NCI-H748 treated with DMSO at 0.1 percent for 48 hours (cell line): ENCODE data around the gene MDP1.
A peak's percentile ranks its signal among the peaks of the same experiment; 100 is the strongest.

ENCODE experiments used
- DNase-seq: peaks from one replicate; lab custom pipeline; 2025; lab: John Stamatoyannopoulos, UW

Gene MDP1

DNA sequence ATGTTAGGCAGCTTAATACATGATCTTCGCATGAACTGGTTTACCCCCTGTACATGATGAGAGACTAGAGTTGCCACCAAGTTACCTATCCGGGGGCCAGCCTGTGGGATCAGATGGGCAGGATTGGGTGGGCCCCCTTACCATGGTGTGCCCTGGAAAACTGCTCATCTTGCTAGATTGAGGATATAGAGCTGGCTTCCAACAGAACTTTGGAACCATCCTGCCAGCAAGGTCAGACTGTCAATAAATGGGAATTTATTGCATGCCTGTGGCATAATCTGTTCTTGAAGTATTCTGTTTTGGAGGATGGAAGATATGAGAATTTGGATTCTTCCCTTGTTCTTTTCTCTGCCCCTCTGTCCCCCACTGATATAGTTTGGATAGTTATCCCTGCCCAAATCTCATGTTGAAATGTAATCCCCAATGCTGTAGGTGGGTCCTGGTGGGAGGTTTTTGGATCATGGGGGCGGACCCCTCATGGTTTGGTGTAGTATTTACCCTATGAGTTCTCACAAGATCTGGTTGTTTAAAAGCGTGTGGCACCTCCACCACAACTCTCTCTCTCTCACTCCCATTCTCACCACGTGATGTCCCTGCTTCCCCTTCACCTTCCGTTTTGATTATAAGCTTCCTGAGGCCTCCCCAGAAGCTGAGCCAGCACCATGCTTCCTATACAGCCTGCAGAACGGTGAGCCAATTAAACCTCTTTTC lies 16.9 kb downstream of the MDP1 start:
- DNase-seq, result no peak

DNA sequence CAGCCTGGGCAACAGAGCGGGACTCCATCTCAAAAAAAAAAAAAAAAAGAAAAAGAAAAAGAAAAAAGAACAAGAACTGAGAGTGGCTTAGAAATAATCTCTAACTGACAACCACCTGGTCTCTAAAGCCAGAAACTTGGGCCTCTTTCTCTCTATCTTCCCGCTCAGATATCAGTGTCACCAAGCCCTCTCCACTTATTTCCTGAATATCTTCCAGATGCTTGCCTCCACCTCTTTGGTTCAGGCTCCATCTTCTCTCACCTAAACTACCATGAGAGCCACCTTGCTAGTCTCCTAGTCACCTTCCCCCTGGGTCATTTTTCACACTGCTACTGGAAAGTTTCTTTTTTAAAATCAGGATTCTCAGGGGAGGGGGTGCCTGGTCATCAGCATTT lies 18.8 kb downstream of the MDP1 start:
- DNase-seq, result no peak

DNA sequence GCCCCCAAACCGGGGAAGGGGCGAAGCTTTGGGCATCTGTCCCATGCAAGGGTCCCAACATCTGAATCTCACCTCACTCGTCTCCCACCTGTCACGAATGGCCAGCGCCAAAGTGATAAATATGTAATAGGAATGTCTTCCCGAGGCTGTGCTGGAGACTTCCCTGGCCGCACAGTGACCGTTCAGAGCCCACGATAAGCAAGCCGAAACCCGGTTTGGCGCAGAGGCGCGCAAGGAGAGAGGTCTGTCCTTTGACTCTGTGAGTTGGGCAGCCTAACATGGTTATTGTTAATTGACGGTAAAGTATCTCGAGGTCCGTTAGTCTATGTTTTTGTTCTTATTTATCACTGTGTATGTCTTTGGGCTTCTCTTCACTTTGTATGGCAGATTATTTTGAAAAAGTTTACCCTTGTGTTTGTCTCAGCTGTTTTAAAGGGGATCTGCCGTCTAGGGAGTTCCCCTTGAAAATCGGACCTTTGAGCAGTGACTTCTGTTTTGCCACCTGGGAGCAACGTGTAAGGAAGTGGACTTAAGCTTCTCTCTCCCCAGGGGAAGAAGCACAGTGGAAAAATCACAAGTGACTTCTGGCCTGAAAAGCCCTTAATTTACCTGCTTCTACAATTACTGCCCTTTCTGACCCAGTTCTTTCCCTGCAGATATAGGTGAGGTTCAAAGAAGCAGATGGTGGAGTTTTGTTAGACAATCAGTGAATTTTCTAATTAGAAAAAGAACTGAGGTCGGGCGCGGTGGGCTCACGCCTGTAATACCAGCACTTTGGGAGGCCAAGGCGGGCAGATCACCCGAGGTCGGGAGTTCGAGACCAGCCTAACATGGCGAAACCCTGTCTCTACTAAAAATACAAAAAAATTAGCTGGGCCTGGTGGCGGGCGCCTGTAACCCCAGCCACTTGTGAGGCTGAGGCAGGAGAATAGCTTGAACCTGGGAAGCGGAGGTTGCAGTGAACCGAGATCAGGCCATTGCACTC lies 19.5 kb downstream of the MDP1 start:
- no peak for DNase-seq

DNA sequence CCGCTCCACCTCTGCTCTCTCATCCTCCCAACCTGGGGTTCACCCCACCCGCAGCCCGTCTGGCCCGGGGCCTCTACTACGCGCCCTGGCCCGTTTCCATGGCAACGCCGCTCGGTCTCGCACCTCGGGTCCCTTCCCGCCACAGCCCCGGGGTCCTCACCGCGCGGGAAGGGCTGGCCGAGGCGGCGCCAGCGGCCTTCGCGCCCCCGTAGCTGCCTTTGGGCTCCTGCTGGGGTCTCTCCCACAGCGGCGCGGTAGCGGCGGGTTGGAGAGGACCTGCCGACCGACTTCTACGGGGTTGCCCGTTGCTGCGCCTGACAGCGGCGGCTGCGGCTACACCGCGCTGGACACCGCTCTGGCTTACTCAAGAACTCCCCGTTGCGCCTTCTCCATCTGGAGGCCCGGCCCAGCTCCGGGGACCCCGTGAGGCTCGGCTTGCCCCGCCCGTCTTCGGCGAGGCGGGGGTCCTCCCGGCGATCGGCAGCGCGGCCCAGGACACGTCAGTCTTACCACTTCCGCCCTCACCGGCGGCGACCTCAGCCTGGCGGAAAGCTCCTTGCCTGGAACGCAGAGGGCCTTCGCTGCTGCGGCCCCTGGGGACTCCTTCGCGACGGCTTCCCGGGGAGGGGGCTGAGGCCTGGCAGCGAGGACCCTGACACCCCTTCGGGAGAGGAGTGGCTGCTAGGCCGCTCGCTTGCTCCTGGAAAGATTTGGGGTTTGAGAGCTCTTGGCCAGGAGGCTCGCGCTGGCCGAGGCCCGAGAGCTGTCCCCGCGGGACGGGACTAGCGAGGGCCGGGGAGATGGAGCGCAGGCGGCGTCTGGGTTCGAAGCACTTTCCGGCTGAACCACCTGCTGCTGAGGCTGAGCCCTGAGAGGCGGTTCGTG lies 20.4 kb downstream of the MDP1 start, which contains the start of gene TM9SF1:
Gene TM9SF1, minus strand, starts transcription at position 256 of the 885 bp plus-strand sequence. CDS start 422 bp downstream, outside the sequence.
- DNase-seq, result peak; percentile 25

DNA sequence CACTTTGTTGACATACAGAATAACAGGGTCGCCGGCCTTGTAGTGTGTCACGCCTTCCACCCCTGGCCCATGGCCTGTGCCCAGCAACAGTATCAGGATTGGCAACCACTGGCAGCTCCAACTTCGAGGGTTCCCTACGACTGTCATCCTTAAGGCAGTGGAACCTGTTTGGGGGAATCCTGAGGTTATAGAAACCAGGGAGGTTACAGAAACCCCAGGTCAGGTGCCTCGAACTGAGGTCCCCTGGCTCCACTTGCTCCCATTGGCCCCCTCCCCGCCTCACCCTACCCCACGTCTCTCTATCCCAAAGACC lies 21.0 kb downstream of the MDP1 start:
- DNase-seq, result no peak

DNA sequence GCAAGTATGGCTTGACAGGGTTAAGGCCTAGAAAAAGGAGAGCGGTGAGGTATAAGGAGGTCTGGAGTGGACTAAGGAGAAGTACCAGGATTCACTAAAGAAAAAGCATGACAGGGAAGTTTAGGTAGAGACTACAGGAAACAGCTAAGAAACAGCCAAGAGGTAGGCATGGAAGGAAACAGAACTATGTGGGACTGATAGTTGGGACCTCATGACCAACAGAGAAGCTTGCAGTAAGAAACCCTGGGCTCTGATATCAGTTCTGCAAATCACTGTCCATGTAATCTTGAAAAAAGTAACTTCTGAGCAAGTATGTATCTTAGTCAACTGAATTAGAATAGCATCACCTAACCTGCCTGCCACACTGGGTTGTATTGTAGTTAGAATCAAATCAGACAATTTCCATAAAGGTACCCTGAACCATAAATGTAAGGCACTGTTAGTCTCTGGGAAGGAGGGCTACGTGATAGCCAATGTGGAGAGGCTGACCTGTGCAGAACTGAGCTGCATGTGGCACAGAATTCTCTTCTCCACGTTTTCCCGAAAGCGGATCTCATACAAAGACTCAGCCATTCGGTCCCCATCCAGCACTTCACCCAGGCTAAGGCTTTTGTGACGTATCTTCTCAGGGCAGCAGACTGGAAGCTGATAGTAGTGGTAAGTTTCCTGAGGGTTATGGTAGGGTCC lies 21.5 kb downstream of the MDP1 start:
- DNase-seq, result no peak

DNA sequence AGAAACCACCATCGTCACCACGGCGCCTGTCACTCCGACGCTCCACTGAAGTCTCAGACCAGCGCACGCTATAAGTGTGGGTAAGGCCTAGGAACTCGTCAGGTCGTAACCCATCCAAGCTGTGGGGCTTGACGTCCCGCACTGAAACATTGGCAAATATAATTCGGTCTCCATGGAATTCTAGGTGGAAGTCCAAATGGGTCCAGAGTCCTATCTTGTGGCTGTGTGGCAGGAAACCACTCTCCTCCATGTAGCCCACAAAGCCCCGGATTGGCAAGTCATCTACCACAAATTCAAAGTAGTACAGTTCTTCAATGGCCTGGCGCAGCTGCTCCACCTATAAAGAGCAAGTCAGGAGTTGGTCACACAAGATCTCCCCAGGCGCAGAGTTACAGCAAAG lies 22.9 kb downstream of the MDP1 start:
- no peak for DNase-seq

DNA sequence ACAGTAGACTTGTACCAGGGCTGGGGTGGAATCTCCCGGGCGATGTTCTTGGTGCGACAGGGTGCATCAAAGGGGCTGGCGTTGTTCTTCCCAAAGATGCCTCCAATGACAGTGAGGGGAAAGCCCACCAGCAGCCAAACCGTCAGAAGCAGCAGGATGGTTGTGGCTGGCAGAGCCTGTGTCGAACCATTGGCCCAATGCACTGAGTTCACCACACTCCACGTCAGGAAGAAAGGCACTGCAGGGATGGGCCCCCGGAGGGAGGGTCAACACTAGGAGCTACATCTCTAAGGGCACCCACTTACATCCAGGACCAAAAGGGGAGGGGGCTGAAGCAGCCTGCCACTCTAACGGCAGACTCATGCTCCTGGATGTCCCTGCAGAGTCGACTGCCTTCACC lies 25.4 kb downstream of the MDP1 start:
- DNase-seq, result no peak

DNA sequence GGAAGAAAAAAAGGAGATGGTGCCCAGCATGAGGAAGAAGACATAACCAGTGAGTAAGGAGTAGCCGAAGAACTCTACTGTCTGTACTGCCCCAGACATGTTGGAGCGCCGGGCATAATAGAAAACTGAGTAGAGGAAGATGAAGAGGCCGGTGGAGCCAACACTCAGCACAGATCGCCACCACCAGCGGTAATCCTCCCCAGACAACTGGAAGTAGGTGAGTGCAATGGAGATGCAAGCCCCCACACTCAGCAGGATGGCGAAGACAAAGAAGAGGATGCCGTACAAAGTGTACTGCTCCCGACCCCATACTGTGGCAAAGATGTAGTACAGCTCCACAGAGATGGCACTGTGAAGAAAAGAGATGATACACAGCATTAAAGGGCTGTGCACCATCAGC lies 26.4 kb downstream of the MDP1 start:
- no peak for DNase-seq

DNA sequence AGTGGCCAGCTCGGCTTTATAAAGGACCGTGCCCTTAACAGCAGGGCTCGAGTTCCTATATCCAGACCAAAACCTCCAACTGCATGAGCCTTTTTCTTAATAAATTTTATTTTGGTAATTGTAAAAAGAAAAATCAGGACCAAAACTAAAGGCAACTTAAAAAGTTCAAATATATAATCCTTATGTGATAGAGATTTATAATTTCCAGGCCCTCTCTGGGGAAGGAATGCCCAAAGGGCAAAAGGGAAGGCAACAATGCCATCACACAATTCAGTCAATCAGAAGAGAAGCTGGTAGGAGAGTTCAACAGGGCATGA lies 26.8 kb downstream of the MDP1 start:
- DNase-seq, result no peak

DNA sequence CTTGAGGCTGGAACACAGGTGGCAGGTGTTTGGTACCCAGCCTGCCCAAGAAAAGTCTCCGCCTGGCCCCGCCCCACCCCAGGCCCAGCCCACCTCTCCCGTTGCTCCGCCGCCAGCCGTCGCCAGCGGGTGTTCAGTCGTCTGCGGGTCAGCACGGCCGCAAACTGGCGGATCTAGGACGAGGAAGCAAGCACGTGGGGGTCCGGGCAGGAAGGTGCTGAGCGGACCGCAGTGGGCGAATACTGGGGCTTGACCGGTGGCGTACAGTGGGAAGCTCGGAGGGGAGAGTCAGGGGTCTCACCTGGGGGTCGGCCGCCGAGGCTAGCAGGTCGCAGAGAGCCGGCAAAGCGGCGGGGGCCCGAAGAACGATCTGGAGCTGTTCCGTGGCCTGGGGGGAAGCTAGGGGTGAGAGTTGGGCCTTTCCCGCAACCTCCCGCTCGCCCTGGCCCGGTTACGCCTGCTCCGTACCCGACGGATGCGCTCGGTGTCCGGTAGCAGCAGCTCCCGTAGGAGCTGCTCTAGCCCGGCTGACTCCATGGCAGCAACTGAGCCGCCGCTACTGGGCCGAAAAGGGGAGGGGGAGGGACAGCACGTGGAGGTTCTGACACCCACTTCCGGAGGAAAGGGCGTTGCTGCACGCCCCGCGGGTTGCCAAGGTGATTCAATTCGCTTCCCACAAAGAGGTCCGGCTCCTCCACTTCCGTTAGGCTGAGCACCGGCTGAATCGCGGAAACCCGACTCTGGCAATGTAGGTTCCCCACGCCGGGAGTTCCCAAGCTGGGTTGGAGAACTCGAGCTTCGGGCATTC lies 27.4 kb downstream of the MDP1 start, which contains the start of gene IPO4:
Gene IPO4, minus strand, starts transcription at position 566 of the 808 bp plus-strand sequence. Its CDS starts 29 bp downstream, at position 537.
- peak; percentile 93 for DNase-seq

DNA sequence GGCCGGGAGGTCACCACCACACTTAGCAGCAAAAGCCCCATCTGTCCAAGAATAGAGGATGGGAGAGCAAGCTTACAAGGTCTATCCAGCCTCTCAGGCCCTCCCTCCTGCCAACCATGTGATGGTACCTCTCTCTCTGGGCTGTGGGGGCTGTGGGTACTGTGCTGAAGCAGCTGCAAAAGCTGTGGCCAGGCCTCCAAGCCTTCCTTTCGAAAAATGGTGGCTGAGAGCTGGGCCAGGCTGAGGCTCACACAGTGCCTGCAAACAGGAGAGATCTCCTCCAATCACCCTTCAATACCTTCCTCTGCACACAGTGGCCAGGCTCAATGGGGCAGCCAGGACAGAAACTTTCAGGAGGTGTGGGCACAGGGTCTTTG lies 28.3 kb downstream of the MDP1 start:
- no peak for DNase-seq

DNA sequence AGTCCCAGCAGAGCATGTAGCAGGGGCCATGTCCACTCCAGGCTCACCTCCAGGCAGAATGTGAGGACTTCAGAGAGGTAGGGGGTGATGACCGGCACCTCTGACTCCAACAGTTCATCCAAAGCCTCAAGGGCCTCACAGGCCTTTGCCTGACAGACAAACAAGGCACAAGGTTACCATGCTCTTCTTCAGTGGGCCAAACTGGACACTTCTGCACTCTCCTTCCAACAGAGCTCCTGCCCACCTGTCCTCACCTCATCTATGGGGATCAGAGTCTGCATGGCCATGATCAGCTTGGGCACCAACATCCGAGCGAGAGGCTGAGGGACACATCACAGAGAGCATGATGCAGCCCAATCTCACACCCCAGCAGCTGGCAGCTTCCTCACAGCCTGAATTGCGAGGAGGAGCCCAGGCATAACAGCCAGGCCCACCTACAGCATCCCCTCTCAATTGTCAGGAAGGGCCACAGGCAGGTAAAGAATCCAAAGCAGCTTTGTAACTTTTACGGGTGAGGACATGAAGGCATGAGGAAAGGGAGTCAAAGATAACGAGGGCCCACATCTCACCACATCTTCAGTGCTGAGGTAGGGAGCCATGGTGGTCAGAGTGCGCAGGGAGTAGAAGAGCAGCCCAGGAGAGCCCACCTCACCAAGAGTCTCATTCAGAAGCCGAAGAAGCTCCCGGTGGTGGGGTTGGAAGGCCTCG lies 28.9 kb downstream of the MDP1 start:
- no peak for DNase-seq

DNA sequence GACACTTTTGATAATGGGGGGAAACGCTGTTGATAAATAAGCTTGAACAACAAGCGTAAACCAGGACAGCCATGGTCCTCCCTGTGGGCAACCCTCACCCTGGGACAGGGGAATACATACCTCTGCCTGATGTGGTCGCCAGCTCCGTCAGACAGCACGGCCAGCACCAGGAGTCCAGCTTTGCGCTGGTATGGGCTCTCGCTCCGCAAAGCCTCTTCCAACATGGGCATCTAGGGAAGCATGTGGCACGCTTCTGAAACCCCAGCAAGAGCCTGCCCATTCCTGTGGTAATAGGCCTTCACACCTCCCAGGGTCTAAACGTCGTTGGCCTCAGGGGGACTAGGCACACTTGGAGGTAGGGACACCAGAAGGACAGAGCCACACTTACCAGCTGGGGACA lies 30.1 kb downstream of the MDP1 start:
- DNase-seq, result no peak

DNA sequence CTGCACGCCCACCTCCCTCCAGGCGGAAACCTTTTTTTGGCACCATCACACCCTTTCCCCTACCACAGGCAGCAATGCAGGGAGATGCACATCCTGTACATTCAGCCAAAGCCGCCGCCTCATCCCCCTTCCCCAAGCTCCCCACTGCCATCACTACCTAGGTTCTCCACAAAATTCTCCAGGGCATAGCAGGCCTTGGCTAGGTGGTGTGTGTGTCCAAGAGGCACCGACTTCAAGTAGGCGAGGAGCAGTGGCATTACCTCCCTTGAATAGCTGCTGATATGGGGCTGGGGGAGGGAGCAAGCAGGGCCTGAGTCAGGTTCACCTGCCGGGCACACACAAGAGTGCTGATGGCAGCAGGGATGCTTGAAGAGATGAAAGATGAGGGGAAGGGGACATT lies 30.8 kb downstream of the MDP1 start:
- no peak for DNase-seq

DNA sequence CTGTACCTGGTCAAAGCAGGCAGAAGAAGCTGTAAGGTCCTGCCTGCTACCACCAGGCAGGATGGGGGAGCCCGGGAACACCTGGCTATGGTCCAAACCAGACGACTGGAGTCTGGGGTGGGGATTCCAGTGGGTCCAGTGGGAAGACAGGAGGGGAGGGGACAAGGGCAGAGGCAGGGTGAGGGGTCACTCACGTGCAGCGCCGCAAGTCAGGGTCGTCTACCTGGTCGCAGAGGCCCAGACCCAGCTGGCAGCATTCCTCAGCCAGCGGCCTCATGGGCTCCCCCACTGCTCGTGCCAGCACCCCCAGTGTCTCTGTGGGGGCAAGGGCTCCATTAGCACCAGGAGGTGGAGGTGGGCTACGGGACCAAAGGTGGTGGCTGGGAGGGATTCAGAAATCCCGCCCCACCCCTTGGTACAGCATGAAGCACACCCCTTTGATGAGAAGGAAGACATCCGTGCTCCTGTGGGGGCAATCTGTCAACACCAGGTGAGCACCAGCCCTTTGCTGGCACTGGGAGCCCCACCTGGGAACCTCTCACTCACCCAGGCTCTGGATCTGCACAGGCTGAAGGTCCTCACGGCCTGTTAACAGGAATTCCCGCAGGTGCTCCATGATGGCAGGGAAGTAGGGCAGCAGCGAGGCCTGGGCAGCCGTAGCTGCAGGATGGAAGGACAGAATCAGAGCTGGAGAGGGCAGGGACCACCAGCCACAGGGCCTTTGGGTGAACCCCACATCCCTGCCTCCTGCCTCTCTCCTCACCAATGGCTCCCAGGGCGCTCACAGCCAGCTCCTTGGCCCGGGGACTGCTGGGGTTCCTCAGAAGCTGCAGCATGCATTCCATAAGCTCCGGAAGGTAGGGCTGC lies 31.5 kb downstream of the MDP1 start:
- no peak for DNase-seq

DNA sequence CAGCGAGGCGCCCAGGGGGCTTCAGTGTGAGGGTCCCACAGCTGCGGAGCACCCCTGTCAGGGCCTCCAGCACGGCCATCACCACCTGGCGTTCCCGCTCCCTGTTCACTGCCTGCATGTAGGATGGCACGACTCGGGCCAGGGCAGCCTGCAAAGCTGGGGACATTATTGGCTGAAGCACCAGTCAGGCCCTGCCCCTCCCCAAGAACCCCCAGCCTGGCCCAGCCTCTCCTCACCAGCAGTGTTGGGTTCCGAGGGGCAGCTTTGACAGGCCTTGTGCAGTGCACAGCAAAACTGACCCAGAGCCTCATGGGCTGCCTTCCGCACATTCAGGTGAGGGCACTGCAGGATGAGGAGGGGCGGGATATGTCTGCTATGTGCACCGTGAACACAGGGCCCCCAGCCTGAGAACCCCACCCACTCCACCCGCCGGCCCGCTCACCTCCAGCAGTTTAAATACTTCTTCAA lies 32.8 kb downstream of the MDP1 start:
- no peak for DNase-seq

DNA sequence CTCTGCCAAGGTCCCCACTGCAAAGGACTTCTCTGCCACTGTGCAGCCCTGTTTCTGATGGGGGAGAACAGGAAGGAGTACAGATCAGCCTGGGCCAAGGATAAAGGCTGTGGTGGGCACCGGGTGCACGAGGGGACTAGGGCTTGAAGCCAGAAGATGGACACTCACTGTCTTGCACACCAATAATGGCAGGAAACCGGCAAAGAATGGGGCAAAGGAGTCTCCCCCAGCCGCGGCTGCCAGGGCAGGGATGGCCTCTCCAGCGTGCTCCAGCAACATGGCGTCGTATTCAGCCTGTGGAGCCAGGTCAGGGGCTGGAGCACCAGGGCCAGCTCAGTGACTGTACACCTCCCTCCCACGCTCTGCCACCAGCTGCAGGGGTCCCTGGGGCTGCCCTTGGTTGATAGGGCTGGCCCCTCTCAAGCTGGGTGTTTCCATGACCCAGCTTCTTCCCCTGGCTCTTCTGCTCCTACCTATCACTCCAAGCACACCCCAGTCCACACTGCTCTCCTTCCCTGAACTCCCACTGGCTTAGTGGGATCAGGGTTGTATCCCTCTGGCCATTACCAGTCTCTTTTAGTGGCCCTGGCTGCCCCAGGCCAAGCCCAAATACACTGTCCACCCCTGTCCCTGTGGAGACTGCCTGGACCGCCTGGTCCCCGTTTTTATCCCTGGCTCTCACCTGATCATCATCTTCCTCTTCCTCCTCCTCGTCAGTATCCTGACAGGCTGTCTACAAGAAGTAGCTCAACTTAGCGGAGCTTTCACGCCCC lies 33.6 kb downstream of the MDP1 start:
- no peak for DNase-seq
